ENCODE results near the gene KRT86. TPM values are rescaled to one million over a fixed set of nuclear protein-coding genes. Genes with fewer than 3 reads are reported as not detected.

The KRT86 gene
- total and polyA plus RNA-seq, 9 of the 15 experiments (the other 6 are each of a cell fraction or from before 2014, with no cell fraction given) = not detected

- in situ Hi-C loops (cut with MboI) = no loop called here
- no peak for DNase-seq (ENCODE audit: extremely low read depth in 1 of 4, low spot score in 3 of 4)
Observed at GRCh38 chr12:52356031-52356761, 81.8 kb downstream of the KRT86 start.

More at GRCh38 chr12:52356031-52356761, 81.8 kb downstream of the KRT86 start:
- no peaks in the 10 kb centered on the region for H3K9me3 ChIP-seq (replicated peaks; ENCODE audit: control insufficient read depth, insufficient read depth, low read depth, low read length)
- H3K36me3 ChIP-seq (ENCODE audit: control insufficient read depth, insufficient read depth, low read length) = no peaks in the 10 kb centered on the region
- no peak for FAIRE-seq
- intact Hi-C loops (cut with micrococcal nuclease) = no loop called here
- ATAC-seq = no peak
- no peaks in the 10 kb centered on the region for H3K9me1 ChIP-seq (ENCODE audit: control insufficient read depth, insufficient read depth, low read length)
- ChIA-PET POLR2A (no interaction called here), CTCF (ENCODE audit: low intra/inter-chr PET ratio) (no interaction called here)
- H3K9ac ChIP-seq (ENCODE audit: insufficient read depth in 1 of 2, low read depth in 2 of 2, low read length in 2 of 2) = no peak overlapping the region
- H3K27me3 ChIP-seq (ENCODE audit: control insufficient read depth in 2 of 2, insufficient read depth in 2 of 2, low read length in 2 of 2) = peaks cover 4 to 41% of the 10 kb centered on the region in 2 experiments; a peak in 4 of 5 replicates
- BruUV-seq (replicated peaks) = no TSS peak
- no peaks in the 10 kb centered on the region for H3K79me2 ChIP-seq (ENCODE audit: control insufficient read depth, insufficient read depth, low read length)
- peaks cover 3% of the 10 kb centered on the region; the same call in 1 of the 2 replicates for H4K20me1 ChIP-seq (replicated peaks; ENCODE audit: control insufficient read depth, insufficient read depth, low read length)
- TF ChIP-seq SP1 (CRISPR knock-in tag; IDR thresholded peaks at IDR 0.05) (no peak), U2AF2 (optimal IDR thresholded peaks at IDR 0.05; ENCODE audit: low read depth, low read length) (no peak), NFXL1 (CRISPR knock-in tag; IDR thresholded peaks at IDR 0.05) (no peak), SIRT6 (IDR thresholded peaks at IDR 0.05; ENCODE audit: low read depth, low read length) (no peak), KDM4B (IDR thresholded peaks at IDR 0.05; ENCODE audit: borderline replicate concordance in 2 of 2, low read depth in 1 of 2) (no peak), ZNF639 (CRISPR knock-in tag; conservative IDR thresholded peaks at IDR 0.05 in 1 of 2, IDR thresholded peaks at IDR 0.05 in 1 of 2) (no peak), SRSF1 (IDR thresholded peaks at IDR 0.05; ENCODE audit: low read depth, low read length) (no peak), CHD2 (IDR thresholded peaks at IDR 0.05; ENCODE audit: low read depth, low read length) (no peak), NFIX (CRISPR knock-in tag; IDR thresholded peaks at IDR 0.05; ENCODE audit: low read depth) (no peak), ZNF77 (CRISPR knock-in tag; IDR thresholded peaks at IDR 0.05) (no peak), THAP12 (CRISPR knock-in tag; IDR thresholded peaks at IDR 0.05) (no peak)
- no peaks in the 10 kb centered on the region for H3K4me1 ChIP-seq (replicated peaks in 1 of 2; ENCODE audit: control insufficient read depth in 2 of 2, insufficient read depth in 2 of 2, low read length in 2 of 2)
- H3K27ac ChIP-seq (ENCODE audit: extremely low read depth, low read depth, low read length) = no peak overlapping the region
- no peak overlapping the region for H2AFZ ChIP-seq (ENCODE audit: low read depth, low read length)
- H3K4me2 ChIP-seq (ENCODE audit: insufficient read depth, low read length) = no peak overlapping the region
- H3K4me3 ChIP-seq = no peak overlapping the region
- WGBS (ENCODE audit: insufficient coverage, low coverage, missing lambda C conversion rate) = 0% methylated on average over 34 of the region's 56 CpGs
